ENCODE measurements around the gene CLEC18C.
"Not testable (repeated sequence)": the region's sequence is repeated elsewhere in the genome, so short reads cannot be mapped to it uniquely, and the experiment has no call there.

CLEC18C gene

GRCh38 chr16:70206382-70206781 lies 32.8 kb downstream of the CLEC18C start:
- DNase-seq = not testable (repeated sequence)

GRCh38 chr16:70218586-70218985 lies 45.0 kb downstream of the CLEC18C start:
- DNase-seq = not testable (repeated sequence)

GRCh38 chr16:70222574-70222973 lies 49.0 kb downstream of the CLEC18C start:
- not testable (repeated sequence) for DNase-seq

- DNase-seq = not testable (repeated sequence)
Observed at GRCh38 chr16:70223216-70223615, 49.6 kb downstream of the CLEC18C start.

- DNase-seq = not testable (repeated sequence)
Observed at GRCh38 chr16:70223971-70224513, 50.5 kb downstream of the CLEC18C start.

- not testable (repeated sequence) for DNase-seq
Observed at GRCh38 chr16:70224645-70225044, 51.1 kb downstream of the CLEC18C start.

- DNase-seq = not testable (repeated sequence)
Observed at GRCh38 chr16:70225430-70225829, 51.8 kb downstream of the CLEC18C start.

- not testable (repeated sequence) for DNase-seq
Observed at GRCh38 chr16:70226024-70226423, 52.4 kb downstream of the CLEC18C start.

GRCh38 chr16:70231831-70232230 lies 58.2 kb downstream of the CLEC18C start:
- not testable (repeated sequence) for DNase-seq

Data from amygdala (tissue), 56 donors.